ENCODE data around the gene HFM1. TPM values are rescaled to one million over a fixed set of nuclear protein-coding genes. Genes with fewer than 3 reads are reported as not detected.
"Not testable (repeated sequence)": the region's sequence is repeated elsewhere in the genome, so short reads cannot be mapped to it uniquely, and the experiment has no call there.

HFM1 gene
- polyA plus RNA-seq, 4 donors: 0.25 to 0.75 TPM; not detected in 2

GRCh38 chr1:91427741-91428140 lies 23.1 kb upstream of the HFM1 start:
- WGBS, 3 donors: 49 to 71% (median 68%) methylated on average over 11 to 13 of the region's 13 CpGs
- Histone ChIP-seq H3K4me1 (ENCODE audit: control insufficient read depth in 3 of 3, insufficient read depth in 2 of 3, low read depth in 1 of 3, low read length in 2 of 3) (no peaks in the 10 kb centered on the region), H3K27me3 (ENCODE audit: control insufficient read depth in 3 of 3, insufficient read depth in 3 of 3, low read length in 3 of 3) (no peaks in the 10 kb centered on the region), H3K9me3 (ENCODE audit: control insufficient read depth in 2 of 2, insufficient read depth in 1 of 2, low read depth in 1 of 2, low read length in 1 of 2) (no peaks in the 10 kb centered on the region), H3K36me3 (ENCODE audit: control insufficient read depth in 3 of 3, insufficient read depth in 2 of 3, low read depth in 1 of 3, low read length in 3 of 3) (no peaks in the 10 kb centered on the region), H3K4me3 (ENCODE audit: low read depth in 1 of 3, low read length in 3 of 3) (no peak overlapping the region), H3K27ac (ENCODE audit: low read depth in 1 of 3, low read length in 2 of 3) (no peak overlapping the region)
- DNase-seq: no peak
- no peak for FAIRE-seq

- DNase-seq; H3K36me3 ChIP-seq (ENCODE audit: control insufficient read depth in 3 of 3, insufficient read depth in 2 of 3, low read depth in 1 of 3, low read length in 3 of 3); H3K4me3 ChIP-seq (ENCODE audit: low read depth in 1 of 3, low read length in 3 of 3); FAIRE-seq; H3K4me1 ChIP-seq (ENCODE audit: control insufficient read depth in 3 of 3, insufficient read depth in 2 of 3, low read depth in 1 of 3, low read length in 2 of 3); H3K9me3 ChIP-seq (ENCODE audit: control insufficient read depth in 2 of 2, insufficient read depth in 1 of 2, low read depth in 1 of 2, low read length in 1 of 2); H3K27ac ChIP-seq (ENCODE audit: low read depth in 1 of 3, low read length in 2 of 3); H3K27me3 ChIP-seq (ENCODE audit: control insufficient read depth in 3 of 3, insufficient read depth in 3 of 3, low read length in 3 of 3): not testable (repeated sequence)
- 87 to 92% (median 89%) methylated on average over 4 of the region's 4 CpGs for WGBS, 3 donors
Measured at GRCh38 chr1:91422523-91422922, 17.9 kb upstream of the HFM1 start.

- DNase-seq: no peak
- Histone ChIP-seq H3K4me1 (ENCODE audit: control insufficient read depth in 3 of 3, insufficient read depth in 2 of 3, low read depth in 1 of 3, low read length in 2 of 3) (no peaks in the 10 kb centered on the region), H3K27me3 (ENCODE audit: control insufficient read depth in 3 of 3, insufficient read depth in 3 of 3, low read length in 3 of 3) (no peaks in the 10 kb centered on the region), H3K9me3 (ENCODE audit: control insufficient read depth in 2 of 2, insufficient read depth in 1 of 2, low read depth in 1 of 2, low read length in 1 of 2) (no peaks in the 10 kb centered on the region), H3K36me3 (ENCODE audit: control insufficient read depth in 3 of 3, insufficient read depth in 2 of 3, low read depth in 1 of 3, low read length in 3 of 3) (no peaks in the 10 kb centered on the region), H3K27ac (ENCODE audit: low read depth in 1 of 3, low read length in 2 of 3) (no peak overlapping the region), H3K4me3 (ENCODE audit: low read depth in 1 of 3, low read length in 3 of 3) (no peak overlapping the region)
- FAIRE-seq: no peak
Measured at GRCh38 chr1:91412371-91412770, 7.7 kb upstream of the HFM1 start.

GRCh38 chr1:91406773-91407389 lies 2.2 kb upstream of the HFM1 start:
- Histone ChIP-seq H3K27me3 (ENCODE audit: control insufficient read depth in 3 of 3, insufficient read depth in 3 of 3, low read length in 3 of 3) (peaks cover 0 to 5% (median 0%) of the 10 kb centered on the region in 3 donors), H3K4me3 (ENCODE audit: low read depth in 1 of 3, low read length in 3 of 3) (no peak overlapping the region), H3K36me3 (ENCODE audit: control insufficient read depth in 3 of 3, insufficient read depth in 2 of 3, low read depth in 1 of 3, low read length in 3 of 3) (no peaks in the 10 kb centered on the region), H3K4me1 (ENCODE audit: control insufficient read depth in 3 of 3, insufficient read depth in 2 of 3, low read depth in 1 of 3, low read length in 2 of 3) (peaks cover 0 to 3% (median 0%) of the 10 kb centered on the region in 3 donors), H3K9me3 (ENCODE audit: control insufficient read depth in 2 of 2, insufficient read depth in 1 of 2, low read depth in 1 of 2, low read length in 1 of 2) (no peaks in the 10 kb centered on the region), H3K27ac (ENCODE audit: low read depth in 1 of 3, low read length in 2 of 3) (no peak overlapping the region)
- WGBS, 3 donors: 63 to 66% (median 66%) methylated on average over 7 of the region's 7 CpGs
- FAIRE-seq (no peak), DNase-seq (no peak)

- no peaks in the 10 kb centered on the region for H3K9me3 ChIP-seq (ENCODE audit: control insufficient read depth in 2 of 2, insufficient read depth in 1 of 2, low read depth in 1 of 2, low read length in 1 of 2)
- H3K36me3 ChIP-seq (ENCODE audit: control insufficient read depth in 3 of 3, insufficient read depth in 2 of 3, low read depth in 1 of 3, low read length in 3 of 3): no peaks in the 10 kb centered on the region
- FAIRE-seq: no peak
- H3K27ac ChIP-seq (ENCODE audit: low read depth in 1 of 3, low read length in 2 of 3): no peak overlapping the region
- H3K27me3 ChIP-seq (ENCODE audit: control insufficient read depth in 3 of 3, insufficient read depth in 3 of 3, low read length in 3 of 3): peaks cover 0 to 5% (median 0%) of the 10 kb centered on the region in 3 donors
- whole genome bisulfite sequencing, 3 donors: 24 to 31% (median 30%) methylated on average over 3 of the region's 3 CpGs
- H3K4me1 ChIP-seq (ENCODE audit: control insufficient read depth in 3 of 3, insufficient read depth in 2 of 3, low read depth in 1 of 3, low read length in 2 of 3): peaks cover 0 to 3% (median 0%) of the 10 kb centered on the region in 3 donors
- no peak overlapping the region for H3K4me3 ChIP-seq (ENCODE audit: low read depth in 1 of 3, low read length in 3 of 3)
- DNase-seq: peak in 1 of 2 donors; percentile 5
Measured at GRCh38 chr1:91402023-91402422, 2.6 kb downstream of the HFM1 start.

- 81 to 92% (median 91%) methylated on average over 6 of the region's 6 CpGs for WGBS, 3 donors
- Histone ChIP-seq H3K9me3 (ENCODE audit: control insufficient read depth in 2 of 2, insufficient read depth in 1 of 2, low read depth in 1 of 2, low read length in 1 of 2) (no peaks in the 10 kb centered on the region), H3K36me3 (ENCODE audit: control insufficient read depth in 3 of 3, insufficient read depth in 2 of 3, low read depth in 1 of 3, low read length in 3 of 3) (no peaks in the 10 kb centered on the region), H3K27me3 (ENCODE audit: control insufficient read depth in 3 of 3, insufficient read depth in 3 of 3, low read length in 3 of 3) (peaks cover 0 to 5% (median 0%) of the 10 kb centered on the region in 3 donors), H3K4me3 (ENCODE audit: low read depth in 1 of 3, low read length in 3 of 3) (no peak overlapping the region), H3K27ac (ENCODE audit: low read depth in 1 of 3, low read length in 2 of 3) (no peak overlapping the region), H3K4me1 (ENCODE audit: control insufficient read depth in 3 of 3, insufficient read depth in 2 of 3, low read depth in 1 of 3, low read length in 2 of 3) (peaks cover 0 to 3% (median 0%) of the 10 kb centered on the region in 3 donors)
- no peak for FAIRE-seq
- DNase-seq: no peak
Measured at GRCh38 chr1:91400133-91400725, 4.4 kb downstream of the HFM1 start.

GRCh38 chr1:91398291-91398690 lies 6.3 kb downstream of the HFM1 start:
- Histone ChIP-seq H3K4me1 (ENCODE audit: control insufficient read depth in 3 of 3, insufficient read depth in 2 of 3, low read depth in 1 of 3, low read length in 2 of 3) (no peaks in the 10 kb centered on the region), H3K36me3 (ENCODE audit: control insufficient read depth in 3 of 3, insufficient read depth in 2 of 3, low read depth in 1 of 3, low read length in 3 of 3) (no peaks in the 10 kb centered on the region), H3K27me3 (ENCODE audit: control insufficient read depth in 3 of 3, insufficient read depth in 3 of 3, low read length in 3 of 3) (no peaks in the 10 kb centered on the region), H3K9me3 (ENCODE audit: control insufficient read depth in 2 of 2, insufficient read depth in 1 of 2, low read depth in 1 of 2, low read length in 1 of 2) (no peaks in the 10 kb centered on the region), H3K4me3 (ENCODE audit: low read depth in 1 of 3, low read length in 3 of 3) (no peak overlapping the region), H3K27ac (ENCODE audit: low read depth in 1 of 3, low read length in 2 of 3) (no peak overlapping the region)
- FAIRE-seq (no peak), DNase-seq (no peak)
- 45 to 74% (median 65%) methylated on average over 1 of the region's 1 CpG for WGBS, 3 donors

GRCh38 chr1:91397605-91398004 lies 7.0 kb downstream of the HFM1 start:
- no peaks in the 10 kb centered on the region for H3K36me3 ChIP-seq (ENCODE audit: control insufficient read depth in 3 of 3, insufficient read depth in 2 of 3, low read depth in 1 of 3, low read length in 3 of 3)
- WGBS, 3 donors: 47 to 55% (median 54%) methylated on average over 4 of the region's 4 CpGs
- DNase-seq (no peak), FAIRE-seq (no peak)
- H3K4me1 ChIP-seq (ENCODE audit: control insufficient read depth in 3 of 3, insufficient read depth in 2 of 3, low read depth in 1 of 3, low read length in 2 of 3): no peaks in the 10 kb centered on the region
- H3K4me3 ChIP-seq (ENCODE audit: low read depth in 1 of 3, low read length in 3 of 3): no peak overlapping the region
- H3K27ac ChIP-seq (ENCODE audit: low read depth in 1 of 3, low read length in 2 of 3): no peak overlapping the region
- no peaks in the 10 kb centered on the region for H3K27me3 ChIP-seq (ENCODE audit: control insufficient read depth in 3 of 3, insufficient read depth in 3 of 3, low read length in 3 of 3)
- no peaks in the 10 kb centered on the region for H3K9me3 ChIP-seq (ENCODE audit: control insufficient read depth in 2 of 2, insufficient read depth in 1 of 2, low read depth in 1 of 2, low read length in 1 of 2)

GRCh38 chr1:91393042-91393441 lies 11.6 kb downstream of the HFM1 start:
- Histone ChIP-seq H3K27me3 (ENCODE audit: control insufficient read depth in 3 of 3, insufficient read depth in 3 of 3, low read length in 3 of 3) (no peaks in the 10 kb centered on the region), H3K4me3 (ENCODE audit: low read depth in 1 of 3, low read length in 3 of 3) (no peak overlapping the region), H3K4me1 (ENCODE audit: control insufficient read depth in 3 of 3, insufficient read depth in 2 of 3, low read depth in 1 of 3, low read length in 2 of 3) (no peaks in the 10 kb centered on the region), H3K9me3 (ENCODE audit: control insufficient read depth in 2 of 2, insufficient read depth in 1 of 2, low read depth in 1 of 2, low read length in 1 of 2) (no peaks in the 10 kb centered on the region), H3K36me3 (ENCODE audit: control insufficient read depth in 3 of 3, insufficient read depth in 2 of 3, low read depth in 1 of 3, low read length in 3 of 3) (no peaks in the 10 kb centered on the region), H3K27ac (ENCODE audit: low read depth in 1 of 3, low read length in 2 of 3) (no peak overlapping the region)
- 66 to 92% (median 83%) methylated on average over 1 of the region's 1 CpG for WGBS, 3 donors
- no peak for DNase-seq
- no peak for FAIRE-seq
